CD4-positive, alpha-beta T cell treated with Interleukin-21 for 1 hour (primary cell): ENCODE measurements around the gene ESPNL.

Experiments
- DNase-seq: peaks from one replicate; pipeline ENCODE4 v3.0.0-alpha.2; 2020

Gene ESPNL

DNA sequence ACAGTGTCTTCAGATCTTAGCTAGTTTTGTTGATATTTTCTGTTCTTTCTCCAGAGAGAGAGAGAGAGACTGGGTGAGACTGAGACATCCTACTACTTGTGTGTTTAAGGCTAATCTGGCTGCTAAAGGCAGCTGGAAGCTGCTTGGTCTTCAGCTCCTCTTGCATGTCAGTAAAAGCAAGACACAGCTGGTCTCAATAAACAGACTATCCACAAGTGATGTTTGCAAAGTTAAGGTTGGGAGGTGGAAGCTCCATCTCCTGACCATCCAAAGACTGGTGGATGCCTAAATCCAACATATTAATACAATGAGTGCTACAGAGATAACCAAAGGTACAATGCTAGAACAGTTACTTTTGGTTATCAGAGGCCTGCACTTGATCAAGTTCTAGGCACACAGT is 76.5 kb downstream of the ESPNL start:
- DNase-seq, result no peak

DNA sequence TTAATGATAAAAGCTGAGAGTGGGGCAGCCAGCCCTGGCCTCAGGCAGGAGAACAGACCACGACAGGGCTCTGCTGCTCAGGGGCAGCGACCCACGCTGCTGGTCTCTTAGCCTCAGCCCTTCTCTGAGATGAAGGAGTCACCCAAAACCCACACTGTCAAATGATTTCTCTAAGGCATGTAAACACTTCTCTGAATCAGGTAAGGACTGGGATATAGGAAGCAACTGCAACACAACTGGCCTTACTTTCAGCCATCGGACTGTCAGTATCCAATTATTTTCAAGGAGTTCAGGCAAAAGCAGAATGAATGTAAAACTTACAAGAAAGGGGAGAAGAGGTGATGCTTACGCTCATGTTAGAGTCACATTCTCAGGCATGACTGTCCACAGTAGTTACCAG is 80.4 kb downstream of the ESPNL start:
- no peak for DNase-seq

DNA sequence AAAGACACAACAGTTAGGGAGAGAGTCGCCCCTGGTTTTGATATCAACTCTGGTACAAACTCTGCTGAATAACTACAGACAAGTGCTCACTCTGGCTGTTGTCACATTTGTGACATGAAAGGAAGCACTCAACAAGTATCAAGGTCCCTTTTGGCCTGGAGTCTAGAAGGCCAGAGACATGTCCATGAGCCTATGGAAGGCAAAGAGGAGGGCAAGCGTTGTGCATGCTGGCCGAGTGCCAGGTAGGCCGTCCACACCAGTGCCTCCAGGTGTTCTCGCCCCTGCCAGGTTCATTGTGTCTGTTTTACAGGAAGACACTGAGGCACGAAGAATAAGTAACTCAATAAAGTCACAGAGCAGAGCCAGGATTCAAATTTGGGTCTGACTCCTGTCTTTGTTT is 82.2 kb downstream of the ESPNL start:
- no peak for DNase-seq
